H1 (cell line): Measurements from ENCODE around the gene CLTCL1. TPM values are rescaled to one million over a fixed set of nuclear protein-coding genes. Genes with fewer than 3 reads are reported as not detected.

Experiments
- CTCF ChIA-PET: fragments of 300-600 bp; sonication (Branson Sonifier 250); formaldehyde crosslinking; loops from one replicate; lab custom pipeline; 2021; ENCODE audit not compliant: partially characterized antibody; lab: Charles Lee
- POLR2A ChIA-PET: fragments of 300-600 bp; sonication (Branson Sonifier 250); formaldehyde crosslinking; loops from one replicate; lab custom pipeline; 2021; ENCODE audit warnings: inconsistent platforms; ENCODE audit not compliant: partially characterized antibody; lab: Charles Lee
- DNase-seq, 2 experiments: peaks; one replicate each; pipeline versions ENCODE4 v3.0.0 to v3.0.0-alpha.2; 2010 to 2022; ENCODE audit warnings: low spot score in 2 of 2, low read depth in 1 of 2, mixed read lengths in 1 of 2
- FAIRE-seq: peaks from 2 replicates; lab custom pipeline; 2011; peaks lifted over from hg19 to GRCh38; lab: Jason Lieb, UNC
- H2AFZ ChIP-seq: 2 replicates; pipeline ENCODE4 v1.8.1; 2012; ENCODE audit warnings: low read length, inconsistent platforms
- H2AK5ac ChIP-seq: 2 replicates; pipeline ENCODE4 v1.6.1; 2013; ENCODE audit warnings: low read depth, low read length
- H2BK120ac ChIP-seq: replicated peaks from 2 replicates; pipeline ENCODE3; 2013; ENCODE audit warnings: low read depth, low read length, inconsistent platforms
- H2BK12ac ChIP-seq: 2 replicates; pipeline ENCODE4 v1.6.1; 2013; ENCODE audit warnings: low read depth, low read length
- H2BK15ac ChIP-seq: 2 replicates; pipeline ENCODE4 v1.6.1; 2013; ENCODE audit warnings: low read length
- H2BK20ac ChIP-seq: 2 replicates; pipeline ENCODE4 v1.6.1; 2013; ENCODE audit warnings: low read length
- H2BK5ac ChIP-seq: 2 replicates; pipeline ENCODE4 v1.6.1; 2013; ENCODE audit warnings: low read depth, low read length
- H3K14ac ChIP-seq: 2 replicates; pipeline ENCODE4 v1.6.1; 2013; ENCODE audit warnings: inconsistent platforms; ENCODE audit not compliant: insufficient read length
- H3K18ac ChIP-seq: 2 replicates; pipeline ENCODE4 v1.6.1; 2013; ENCODE audit warnings: low read length; ENCODE audit errors: extremely low read depth
- H3K23ac ChIP-seq: 2 replicates; pipeline ENCODE4 v1.6.1; 2013; ENCODE audit warnings: inconsistent platforms; ENCODE audit not compliant: insufficient read length
- H3K23me2 ChIP-seq: 2 replicates; pipeline ENCODE4 v1.6.1; 2013; ENCODE audit warnings: low read depth, low read length
- H3K27ac ChIP-seq: 2 replicates; pipeline ENCODE4 v1.6.1; 2011; ENCODE audit warnings: low read depth, low read length, inconsistent platforms
- H3K27me3 ChIP-seq, 4 experiments: replicated peaks in 1 of 4; 1 replicate in 1 of 4; 2 replicates in 3 of 4; pipeline versions ENCODE4 v1.6.1 to v1.8.1; 2011 to 2013; ENCODE audit warnings: low read length in 3 of 4, mild to moderate bottlenecking in 3 of 4, inconsistent platforms in 2 of 4, mixed read lengths in 2 of 4, moderate library complexity in 1 of 4; ENCODE audit not compliant: control insufficient read depth in 3 of 4, insufficient read depth in 3 of 4; ENCODE audit errors: extremely low read depth in 1 of 4
- H3K36me3 ChIP-seq, 4 experiments: 2 replicates each; pipeline versions ENCODE4 v1.6.1 to v1.8.1; 2011 to 2013; ENCODE audit warnings: mild to moderate bottlenecking in 4 of 4, low read length in 3 of 4, moderate library complexity in 2 of 4, control low read depth in 1 of 4, inconsistent platforms in 1 of 4; ENCODE audit not compliant: insufficient read depth in 4 of 4, control insufficient read depth in 2 of 4
- H3K4ac ChIP-seq: replicated peaks from 2 replicates; pipeline ENCODE3; 2013; ENCODE audit warnings: low read length, low read depth, mixed read lengths, inconsistent platforms; ENCODE audit not compliant: insufficient read length
- H3K4me1 ChIP-seq, 4 experiments: replicated peaks in 1 of 4; 1 replicate in 1 of 4; 2 replicates in 3 of 4; pipeline versions ENCODE4 v1.6.1 to v1.8.1; 2011 to 2013; ENCODE audit warnings: low read length in 3 of 4, inconsistent platforms in 2 of 4, mixed read lengths in 1 of 4; ENCODE audit not compliant: insufficient read depth in 4 of 4, control insufficient read depth in 3 of 4
- H3K4me2 ChIP-seq, 2 experiments: 2 replicates each; pipeline versions ENCODE4 v1.6.1 to v1.8.1; 2011 to 2013; ENCODE audit warnings: low read depth in 2 of 2, low read length in 2 of 2, control low read depth in 1 of 2, inconsistent platforms in 1 of 2, mild to moderate bottlenecking in 1 of 2; ENCODE audit not compliant: insufficient read depth in 1 of 2
- H3K4me3 ChIP-seq, 4 experiments: fragments of 200-600, 300-600 bp in 1 of 4; sonication (generic), shearing (Covaris generic), sonication (Bioruptor Twin) in 1 of 4; 2 replicates each; pipeline versions ENCODE4 v1.5.1 to v1.8.1; 2011 to 2016; ENCODE audit warnings: low read length in 4 of 4, low read depth in 3 of 4, control low read depth in 2 of 4, inconsistent platforms in 2 of 4, mild to moderate bottlenecking in 2 of 4, mixed read lengths in 1 of 4, moderate library complexity in 1 of 4; ENCODE audit not compliant: insufficient read depth in 2 of 4; ENCODE audit errors: extremely low read depth in 1 of 4
- H3K56ac ChIP-seq: replicated peaks from 2 replicates; pipeline ENCODE3; 2013; ENCODE audit warnings: low read depth, mild to moderate bottlenecking, mixed read lengths, low read length, inconsistent platforms; ENCODE audit not compliant: insufficient read length
- H3K79me1 ChIP-seq: 2 replicates; pipeline ENCODE4 v1.6.1; 2013; ENCODE audit warnings: low read depth, low read length, control low read depth
- H3K79me2 ChIP-seq, 2 experiments: 2 replicates each; pipeline versions ENCODE4 v1.6.1 to v1.8.1; 2012 to 2013; ENCODE audit warnings: low read length in 2 of 2, mild to moderate bottlenecking in 2 of 2, inconsistent platforms in 1 of 2; ENCODE audit not compliant: insufficient read depth in 2 of 2, control insufficient read depth in 1 of 2
- H3K9ac ChIP-seq, 4 experiments: replicated peaks in 1 of 4; 1 replicate in 1 of 4; 2 replicates in 3 of 4; pipeline versions ENCODE4 v1.6.1 to v1.8.1; 2011 to 2013; ENCODE audit warnings: low read depth in 3 of 4, low read length in 3 of 4, control low read depth in 2 of 4, mild to moderate bottlenecking in 2 of 4, moderate library complexity in 2 of 4, inconsistent platforms in 1 of 4; ENCODE audit errors: extremely low read depth in 1 of 4
- H3K9me3 ChIP-seq, 2 experiments: 2 replicates each; pipeline versions ENCODE4 v1.6.1 to v1.8.1; 2012 to 2013; ENCODE audit warnings: mild to moderate bottlenecking in 2 of 2, moderate library complexity in 2 of 2, control low read depth in 1 of 2, inconsistent platforms in 1 of 2, low read depth in 1 of 2, low read length in 1 of 2, mixed read lengths in 1 of 2; ENCODE audit not compliant: insufficient read depth in 2 of 2
- H4K20me1 ChIP-seq, 2 experiments: replicated peaks in 1 of 2; 2 replicates each; pipeline versions ENCODE3 to v1.8.1; 2011 to 2013; ENCODE audit warnings: inconsistent platforms in 2 of 2, low read length in 2 of 2, mild to moderate bottlenecking in 1 of 2; ENCODE audit not compliant: insufficient read depth in 2 of 2, control insufficient read depth in 1 of 2
- H4K5ac ChIP-seq: 2 replicates; pipeline ENCODE4 v1.6.1; 2013; ENCODE audit warnings: low read length, low read depth, mixed read lengths, inconsistent platforms; ENCODE audit not compliant: insufficient read length
- H4K8ac ChIP-seq: 2 replicates; pipeline ENCODE4 v1.8.0; 2013; ENCODE audit warnings: mild to moderate bottlenecking, moderate library complexity, low read length, inconsistent platforms; ENCODE audit not compliant: insufficient read depth; ENCODE audit errors: extremely low read depth
- H4K91ac ChIP-seq: replicated peaks from 2 replicates; pipeline ENCODE3; 2013; ENCODE audit warnings: low read length, mixed read lengths, inconsistent platforms; ENCODE audit not compliant: insufficient read length
- ASH2L ChIP-seq: fragments of 200-600, 300-600 bp; sonication (generic); IDR thresholded peaks from one replicate; pipeline ENCODE4 v1.7.1; 2017; ENCODE audit warnings: low read length
- CHD1 ChIP-seq: IDR thresholded peaks from 2 replicates; pipeline ENCODE4 v1.6.1; 2012; ENCODE audit warnings: low read depth, low read length, improper control_type of control experiment
- CREB1 ChIP-seq: IDR thresholded peaks from 2 replicates; pipeline ENCODE4 v1.6.1; 2012; ENCODE audit warnings: inconsistent platforms
- EZH2 ChIP-seq: fragments of 200-600 bp; sonication (generic); IDR thresholded peaks from 2 replicates; pipeline ENCODE4 v1.7.1; 2012; ENCODE audit warnings: low read depth, mild to moderate bottlenecking, moderate library complexity, low read length, inconsistent platforms; ENCODE audit not compliant: severe bottlenecking
- KDM1A ChIP-seq: fragments of 200-600, 300-600 bp; sonication (generic); IDR thresholded peaks from 2 replicates; pipeline ENCODE4 v1.7.1; 2016; ENCODE audit warnings: mild to moderate bottlenecking, low read length, borderline replicate concordance
- KDM5A ChIP-seq: fragments of 200-600 bp; IDR thresholded peaks from 2 replicates; pipeline ENCODE4 v1.7.1; 2012; ENCODE audit warnings: mild to moderate bottlenecking, low read length, inconsistent platforms, mixed read lengths
- POLR2AphosphoS5 ChIP-seq: IDR thresholded peaks from 2 replicates; pipeline ENCODE4 v1.6.1; 2011; ENCODE audit warnings: low read depth, low read length
- SIRT6 ChIP-seq: IDR thresholded peaks from one replicate; pipeline ENCODE4 v1.7.1; 2012; ENCODE audit warnings: low read length, inconsistent platforms
- SUZ12 ChIP-seq: fragments of 200-600 bp; sonication (generic); IDR thresholded peaks from 2 replicates; pipeline ENCODE4 v1.6.1; 2012; ENCODE audit warnings: mild to moderate bottlenecking, inconsistent platforms, low read length, moderate library complexity, mixed read lengths
- TBP ChIP-seq: IDR thresholded peaks from 2 replicates; pipeline ENCODE4 v1.6.1; 2011; ENCODE audit warnings: low read depth, low read length, improper control_type of control experiment
- WGBS, 2 experiments: shearing (Covaris generic) in 1 of 2; methylation state at CpG; one replicate each; pipeline versions ENCODE4 v1.1.6 to v1.1.7; 2013 to 2015; ENCODE audit warnings: low lambda C conversion rate in 2 of 2, mixed read lengths in 2 of 2, inconsistent platforms in 1 of 2, low coverage in 1 of 2, missing lambda C conversion rate in 1 of 2; ENCODE audit not compliant: insufficient replicate concordance in 2 of 2, insufficient coverage in 1 of 2, insufficient read length in 1 of 2; ENCODE audit errors: extremely low coverage in 1 of 2, missing lambda C conversion rate in 1 of 2; 5-methylcytosine and 5-hydroxymethylcytosine counted together
- polyA plus RNA-seq, 7 experiments: library from polyadenylated mRNA; depleted of rRNA in 3 of 7; stranded (reverse) in 5 of 7; unstranded in 2 of 7; fragments of >200 nt in 5 of 7; fragments of 200-250 nt in 2 of 7; gene quantifications; 1 replicate in 5 of 7; 2 replicates in 1 of 7; 4 replicates in 1 of 7; pipeline versions ENCODE4 v1.2.1 to v1.2.3, GENCODE V29; 2011 to 2013; ENCODE audit warnings: missing spikeins in 2 of 7, mixed read lengths in 2 of 7
- total RNA-seq: library from RNA; stranded (reverse); fragmentation: NEBNext Ultra II Directional; extraction: Animal tissue kit (Norgen Biotek cat#: 25700); gene quantifications from 2 replicates; pipeline ENCODE4 v1.2.1, GENCODE V29; 2021

Gene CLTCL1
- total and polyA plus RNA-seq, 2 of the 8 experiments (the other 6 are each of a cell fraction or from before 2014, with no cell fraction given): 12.4 to 17.0 TPM

DNA sequence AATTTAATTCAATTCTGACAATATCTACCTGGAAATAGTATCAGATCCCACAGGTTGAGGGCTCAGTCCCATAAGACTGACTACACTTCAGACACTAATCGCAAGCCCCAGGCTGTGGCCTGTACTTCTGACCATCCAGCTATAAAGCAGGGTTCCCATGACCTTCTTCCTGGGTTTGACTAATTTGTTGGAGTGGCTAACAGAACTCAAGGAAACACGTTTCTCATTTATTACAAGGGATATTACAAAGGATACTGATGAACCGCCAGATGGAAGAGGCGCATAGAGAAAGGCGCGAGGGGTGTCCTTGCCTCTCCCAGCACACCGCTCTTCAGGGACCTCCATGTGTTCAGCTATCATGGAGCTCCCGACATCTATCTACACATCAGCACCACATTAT, 13.7 kb downstream of the CLTCL1 start:
- Histone ChIP-seq H3K9ac (no peak overlapping the region), H3K14ac (no peak overlapping the region), H4K5ac (no peak overlapping the region), H4K8ac (no peak overlapping the region), H3K4me1 (peaks cover 0 to 3% (median 1%) of the 10 kb centered on the region in 4 experiments; a peak in 2 of 7 replicates), H3K18ac (no peak overlapping the region), H2BK120ac (no peak overlapping the region), H3K36me3 (peaks cover 0 to 4% (median under 1%) of the 10 kb centered on the region in 4 experiments; a peak in 1 of 8 replicates), H3K79me1 (peaks cover 3% of the 10 kb centered on the region), H4K91ac (no peak overlapping the region), H3K4me2 (no peak overlapping the region), H3K23me2 (no peaks in the 10 kb centered on the region), H3K4me3 (no peak overlapping the region), H3K79me2 (peaks cover 3 to 11% of the 10 kb centered on the region in 2 experiments), H2BK15ac (no peak overlapping the region), H3K9me3 (no peaks in the 10 kb centered on the region), H4K20me1 (peaks cover 0 to 1% of the 10 kb centered on the region in 2 experiments), H3K4ac (no peak overlapping the region), H2BK5ac (no peak overlapping the region), H3K27ac (no peak overlapping the region), H3K27me3 (no peaks in the 10 kb centered on the region), H3K23ac (no peak overlapping the region), H2AFZ (no peak overlapping the region), H2AK5ac (no peak overlapping the region), H2BK12ac (no peak overlapping the region), H2BK20ac (no peak overlapping the region), H3K56ac (no peak overlapping the region)
- 90% methylated on average over 8 of the region's 8 CpGs; no CpG with 5 or more reads in 1 of the 2 experiments for WGBS, 2 experiments
- no peak for DNase-seq
- POLR2A ChIA-PET: interaction anchor here (0.6 kb wide), 1 partner anchor 17 kb away, joined by 3 read pairs; no protein-coding TSS in a partner anchor
- CTCF ChIA-PET: interaction anchor here (1.0 kb wide), 1 partner anchor 14 kb away, joined by 3 read pairs; the partner anchor contains the start of gene CLTCL1
- FAIRE-seq: no peak
- TF ChIP-seq EZH2 (no peak), KDM1A (no peak), CREB1 (no peak), SIRT6 (no peak), POLR2AphosphoS5 (no peak), KDM5A (no peak), TBP (no peak), ASH2L (no peak), CHD1 (no peak), SUZ12 (no peak)
